Brain microvascular endothelial cell (primary cell): ENCODE results near the gene EDIL3.

Experiments used
- DNase-seq: peaks from one replicate; pipeline ENCODE4 v3.0.0-alpha.2; 2020
- H3K27ac ChIP-seq: fragments of 250-450 bp; sonication (Bioruptor Pico); 2 replicates; pipeline ENCODE4 v1.5.1; 2020; ENCODE audit warnings: mild to moderate bottlenecking, moderate library complexity
- H3K27me3 ChIP-seq: fragments of 250-450 bp; sonication (Bioruptor Pico); replicated peaks from 2 replicates; pipeline ENCODE4 v1.5.1; 2020; ENCODE audit warnings: mild to moderate bottlenecking
- H3K36me3 ChIP-seq: fragments of 250-450 bp; sonication (Bioruptor Pico); replicated peaks from 2 replicates; pipeline ENCODE4 v1.5.1; 2020; ENCODE audit warnings: mild to moderate bottlenecking
- H3K4me3 ChIP-seq: 2 replicates; pipeline ENCODE4 v1.5.1; 2011; ENCODE audit warnings: low read depth, mild to moderate bottlenecking, control low read depth, low read length, moderate library complexity
- in situ Hi-C: cut with HindIII; loops from 2 replicates; pipeline ENCODE4 v1.10.0; 2017; ENCODE audit warnings: low sequenced_read_pairs, low pct_ligation_motif_present
- TF ChIP-seq, protein P1 (sequence below): IDR thresholded peaks from 2 replicates; pipeline ENCODE4 v1.5.1; 2011; ENCODE audit warnings: low read depth, mild to moderate bottlenecking, moderate library complexity, low read length, control low read depth, inconsistent platforms; ENCODE audit errors: missing control alignments

Gene EDIL3

DNA sequence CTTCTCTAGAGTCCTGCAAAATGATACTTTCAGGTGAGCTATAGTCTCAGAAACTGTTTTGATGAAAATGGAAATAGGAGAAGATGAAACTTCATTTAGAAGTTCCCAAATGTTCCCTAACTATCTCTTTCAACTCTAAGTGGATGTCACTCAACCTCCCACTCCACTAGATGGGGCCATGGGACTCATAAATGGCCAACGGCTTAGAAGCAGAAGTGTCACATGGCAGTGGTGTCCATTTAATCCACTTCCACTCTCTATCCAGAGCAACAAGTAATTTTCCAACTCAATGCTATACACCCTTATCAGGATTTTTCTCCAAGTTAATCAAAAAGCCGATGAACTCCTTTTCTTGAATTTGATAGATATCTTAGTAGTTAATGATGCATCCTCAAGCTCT, 295.7 kb downstream of the EDIL3 start:
- peaks cover 6% of the 10 kb centered on the region for H3K36me3 ChIP-seq
- TF ChIP-seq, protein P1, sequence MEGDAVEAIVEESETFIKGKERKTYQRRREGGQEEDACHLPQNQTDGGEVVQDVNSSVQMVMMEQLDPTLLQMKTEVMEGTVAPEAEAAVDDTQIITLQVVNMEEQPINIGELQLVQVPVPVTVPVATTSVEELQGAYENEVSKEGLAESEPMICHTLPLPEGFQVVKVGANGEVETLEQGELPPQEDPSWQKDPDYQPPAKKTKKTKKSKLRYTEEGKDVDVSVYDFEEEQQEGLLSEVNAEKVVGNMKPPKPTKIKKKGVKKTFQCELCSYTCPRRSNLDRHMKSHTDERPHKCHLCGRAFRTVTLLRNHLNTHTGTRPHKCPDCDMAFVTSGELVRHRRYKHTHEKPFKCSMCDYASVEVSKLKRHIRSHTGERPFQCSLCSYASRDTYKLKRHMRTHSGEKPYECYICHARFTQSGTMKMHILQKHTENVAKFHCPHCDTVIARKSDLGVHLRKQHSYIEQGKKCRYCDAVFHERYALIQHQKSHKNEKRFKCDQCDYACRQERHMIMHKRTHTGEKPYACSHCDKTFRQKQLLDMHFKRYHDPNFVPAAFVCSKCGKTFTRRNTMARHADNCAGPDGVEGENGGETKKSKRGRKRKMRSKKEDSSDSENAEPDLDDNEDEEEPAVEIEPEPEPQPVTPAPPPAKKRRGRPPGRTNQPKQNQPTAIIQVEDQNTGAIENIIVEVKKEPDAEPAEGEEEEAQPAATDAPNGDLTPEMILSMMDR: peak; percentile 53
- in situ Hi-C loops: no loop called here
- no peak overlapping the region for H3K4me3 ChIP-seq
- no peaks in the 10 kb centered on the region for H3K27me3 ChIP-seq
- H3K27ac ChIP-seq: no peak overlapping the region
- DNase-seq: peak; percentile 32

DNA sequence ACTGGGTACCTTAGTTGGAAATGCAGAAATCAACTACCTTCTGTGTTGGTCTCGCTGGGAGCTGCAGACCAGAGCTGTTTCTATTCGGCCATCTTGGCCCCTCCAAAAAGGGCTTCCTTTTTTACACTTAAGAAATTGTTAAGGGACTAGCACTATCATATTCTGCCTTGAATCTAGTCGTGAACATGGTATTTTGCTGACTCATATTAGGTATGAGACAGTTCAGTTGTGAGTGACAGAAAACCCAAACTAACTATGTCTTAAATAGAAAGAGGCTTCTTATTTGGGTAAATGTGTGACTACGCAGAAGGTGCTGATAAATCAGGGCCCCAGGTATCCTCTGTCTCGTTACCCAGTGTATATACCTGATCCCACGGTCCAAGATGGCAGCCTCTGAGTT, 298.2 kb downstream of the EDIL3 start:
- Histone ChIP-seq H3K27me3 (no peaks in the 10 kb centered on the region), H3K36me3 (peaks cover 6% of the 10 kb centered on the region), H3K4me3 (no peak overlapping the region), H3K27ac (no peak overlapping the region)
- no peak for DNase-seq
- in situ Hi-C loops: no loop called here
- TF ChIP-seq, protein P1: no peak

DNA sequence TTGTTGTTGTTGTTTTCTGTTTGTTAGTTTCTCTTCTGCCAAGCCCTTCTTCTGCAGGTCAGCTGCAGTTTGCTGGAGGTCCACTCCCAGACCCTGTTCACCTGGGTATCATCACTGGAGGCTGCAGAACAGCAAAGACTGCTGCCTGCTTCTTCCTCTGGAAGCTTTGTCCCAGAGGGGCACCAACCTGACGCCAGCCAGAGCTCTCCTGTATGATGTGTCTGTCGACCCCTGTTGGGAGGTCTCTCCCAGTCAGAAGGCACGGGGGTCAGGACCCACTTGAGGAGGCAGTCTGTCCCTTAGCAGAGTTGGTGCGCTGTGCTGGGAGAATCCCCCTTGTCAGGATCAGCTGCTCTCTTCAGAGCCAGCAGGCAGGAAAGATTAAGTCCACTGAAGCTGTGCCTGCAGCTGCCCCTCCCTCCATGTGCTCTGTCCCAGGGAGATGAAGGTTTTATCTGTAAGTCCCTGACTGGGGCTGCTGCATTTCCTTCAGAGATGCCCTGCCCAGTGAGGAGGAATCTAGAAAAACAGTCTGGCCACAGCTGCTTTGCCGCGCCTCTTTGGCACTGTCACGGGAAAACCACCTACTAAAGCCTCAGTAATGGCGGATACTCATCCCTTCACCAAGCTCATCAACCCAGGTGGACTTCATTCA, 299.2 kb downstream of the EDIL3 start:
- Histone ChIP-seq H3K36me3 (peaks cover 6% of the 10 kb centered on the region), H3K27me3 (no peaks in the 10 kb centered on the region), H3K27ac (no peak overlapping the region), H3K4me3 (no peak overlapping the region)
- TF ChIP-seq, protein P1: no peak
- in situ Hi-C loops: no loop called here
- no peak for DNase-seq

DNA sequence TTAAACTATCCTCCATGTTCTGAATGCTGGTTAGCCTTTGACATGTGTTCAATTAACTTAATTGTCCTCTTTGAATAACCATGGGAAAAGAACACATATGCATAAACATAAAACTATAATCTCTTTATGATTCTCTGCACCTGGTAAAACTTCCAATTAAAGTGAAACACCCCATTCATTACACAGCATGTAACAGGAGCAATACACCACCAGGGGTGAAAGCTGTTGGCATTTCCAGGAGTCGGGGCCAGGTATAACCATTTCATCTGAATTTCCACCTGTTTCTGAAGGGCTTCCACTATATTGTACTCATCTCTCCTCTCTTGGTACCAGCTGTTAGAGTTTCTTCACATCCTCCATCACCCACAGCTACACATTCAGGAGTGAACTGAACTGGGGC, 303.8 kb downstream of the EDIL3 start:
- H3K4me3 ChIP-seq: no peak overlapping the region
- TF ChIP-seq, protein P1: peak; percentile 14
- in situ Hi-C loops: no loop called here
- no peak for DNase-seq
- no peaks in the 10 kb centered on the region for H3K36me3 ChIP-seq
- H3K27me3 ChIP-seq: no peaks in the 10 kb centered on the region
- no peak overlapping the region for H3K27ac ChIP-seq

DNA sequence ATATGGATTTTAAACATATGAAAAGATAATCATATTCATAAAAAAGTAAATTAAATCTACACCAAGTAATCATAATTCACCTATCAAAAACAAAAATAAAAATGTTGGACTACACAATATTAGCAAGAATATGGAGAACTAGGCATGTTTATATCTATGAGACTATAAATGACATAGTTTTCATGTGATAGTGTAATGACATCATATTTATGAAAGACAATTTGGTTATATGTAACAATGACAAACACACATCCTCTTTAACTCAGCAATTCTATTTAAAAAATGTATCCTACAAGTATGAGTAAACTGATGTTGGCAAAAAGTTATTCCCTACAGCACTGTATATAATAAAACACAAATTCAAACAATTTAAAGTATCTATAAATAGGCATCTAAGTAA, 312.3 kb downstream of the EDIL3 start:
- in situ Hi-C loops: no loop called here
- TF ChIP-seq, protein P1: no peak
- no peaks in the 10 kb centered on the region for H3K36me3 ChIP-seq

DNA sequence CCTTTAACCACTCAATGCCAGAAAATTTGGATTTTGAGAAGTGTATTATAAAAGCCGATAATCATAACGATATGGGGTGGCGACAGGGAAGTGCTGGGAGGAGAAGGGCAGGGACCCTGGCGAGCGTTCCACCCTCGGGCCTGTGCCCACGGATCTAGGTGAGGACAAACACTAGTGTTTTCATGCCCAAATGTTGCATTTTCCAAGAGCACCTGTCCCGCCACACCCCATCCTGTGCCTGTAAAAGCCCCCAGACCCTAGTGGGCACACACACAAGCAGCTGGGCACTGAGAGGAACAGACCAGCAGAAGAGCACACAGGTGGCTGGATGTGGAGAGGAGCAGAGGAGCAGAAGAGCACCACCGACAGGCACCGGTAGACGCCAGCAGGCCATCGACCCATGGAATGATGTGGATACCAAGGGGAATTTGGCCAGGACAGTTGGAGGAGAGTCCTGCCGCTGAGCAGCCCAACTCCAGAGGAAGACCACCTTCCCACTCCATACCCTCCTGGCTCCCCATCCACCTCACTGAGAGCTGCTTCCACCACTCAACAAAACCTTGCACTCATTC, 315.0 kb downstream of the EDIL3 start:
- in situ Hi-C loops: no loop called here
- H3K4me3 ChIP-seq: no peak overlapping the region
- peaks cover 4% of the 10 kb centered on the region for H3K36me3 ChIP-seq
- no peaks in the 10 kb centered on the region for H3K27me3 ChIP-seq
- TF ChIP-seq, protein P1: no peak
- H3K27ac ChIP-seq: no peak overlapping the region
- no peak for DNase-seq

More for the DNA sequence above, 312.3 kb downstream of the EDIL3 start:
- DNase-seq: no peak
- no peak overlapping the region for H3K4me3 ChIP-seq
- no peak overlapping the region for H3K27ac ChIP-seq
- H3K27me3 ChIP-seq: no peaks in the 10 kb centered on the region
